ENCODE results near the gene ADAMTS12. TPM values are rescaled to one million over a fixed set of nuclear protein-coding genes. Genes with fewer than 3 reads are reported as not detected.
A peak's percentile ranks its signal among the peaks of the same experiment; 100 is the strongest.

ADAMTS12 gene
- total RNA-seq, 1 donor from 2014 or later = 4.1 TPM

DNA sequence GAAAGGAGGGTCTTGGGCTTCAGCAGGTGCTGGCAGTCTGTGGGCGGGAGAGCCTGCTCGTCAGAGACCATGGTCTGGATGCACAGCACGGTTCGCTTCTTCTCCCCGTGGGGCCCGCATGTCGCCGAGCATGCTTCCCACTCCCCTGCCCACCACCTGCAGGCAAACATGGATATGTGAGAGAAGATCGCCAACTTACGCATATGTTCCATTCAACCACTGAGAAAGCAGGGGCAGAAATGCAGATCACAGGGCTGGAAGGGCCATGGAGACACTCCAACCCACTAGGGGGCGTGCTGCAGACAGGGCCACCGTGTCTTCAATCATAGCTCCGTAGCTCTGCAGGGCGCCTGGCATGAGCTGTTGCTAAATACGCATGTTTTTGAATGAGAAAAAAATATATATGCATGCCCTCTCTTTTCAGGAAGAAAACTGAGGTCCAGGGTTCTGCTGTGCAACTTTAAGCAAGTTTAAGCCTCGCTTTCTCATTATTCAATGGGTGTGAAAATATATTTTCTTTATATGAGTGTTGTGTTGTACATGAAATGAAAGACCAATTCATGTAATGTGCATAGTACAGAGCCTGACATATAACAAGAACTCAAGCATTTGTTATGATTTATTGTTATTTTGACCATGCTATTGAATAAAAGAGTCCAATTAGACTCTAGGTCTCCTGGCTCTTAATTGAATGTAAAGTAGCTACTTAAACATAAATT is 303.0 kb downstream of the ADAMTS12 start:
- no peaks in the 10 kb centered on the region for H3K27me3 ChIP-seq (ENCODE audit: control insufficient read depth, insufficient read depth, low read length)
- TF ChIP-seq, protein P1, sequence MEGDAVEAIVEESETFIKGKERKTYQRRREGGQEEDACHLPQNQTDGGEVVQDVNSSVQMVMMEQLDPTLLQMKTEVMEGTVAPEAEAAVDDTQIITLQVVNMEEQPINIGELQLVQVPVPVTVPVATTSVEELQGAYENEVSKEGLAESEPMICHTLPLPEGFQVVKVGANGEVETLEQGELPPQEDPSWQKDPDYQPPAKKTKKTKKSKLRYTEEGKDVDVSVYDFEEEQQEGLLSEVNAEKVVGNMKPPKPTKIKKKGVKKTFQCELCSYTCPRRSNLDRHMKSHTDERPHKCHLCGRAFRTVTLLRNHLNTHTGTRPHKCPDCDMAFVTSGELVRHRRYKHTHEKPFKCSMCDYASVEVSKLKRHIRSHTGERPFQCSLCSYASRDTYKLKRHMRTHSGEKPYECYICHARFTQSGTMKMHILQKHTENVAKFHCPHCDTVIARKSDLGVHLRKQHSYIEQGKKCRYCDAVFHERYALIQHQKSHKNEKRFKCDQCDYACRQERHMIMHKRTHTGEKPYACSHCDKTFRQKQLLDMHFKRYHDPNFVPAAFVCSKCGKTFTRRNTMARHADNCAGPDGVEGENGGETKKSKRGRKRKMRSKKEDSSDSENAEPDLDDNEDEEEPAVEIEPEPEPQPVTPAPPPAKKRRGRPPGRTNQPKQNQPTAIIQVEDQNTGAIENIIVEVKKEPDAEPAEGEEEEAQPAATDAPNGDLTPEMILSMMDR (IDR thresholded peaks at IDR 0.05; ENCODE audit: insufficient read depth, low read length, poor library complexity, severe bottlenecking) = peak; percentile 62
- no peak overlapping the region for H3K4me3 ChIP-seq (ENCODE audit: low read depth, low read length)
- no peaks in the 10 kb centered on the region for H3K36me3 ChIP-seq (ENCODE audit: control insufficient read depth, insufficient read depth, low read length)
- no peak for DNase-seq (ENCODE audit: low read depth)

DNA sequence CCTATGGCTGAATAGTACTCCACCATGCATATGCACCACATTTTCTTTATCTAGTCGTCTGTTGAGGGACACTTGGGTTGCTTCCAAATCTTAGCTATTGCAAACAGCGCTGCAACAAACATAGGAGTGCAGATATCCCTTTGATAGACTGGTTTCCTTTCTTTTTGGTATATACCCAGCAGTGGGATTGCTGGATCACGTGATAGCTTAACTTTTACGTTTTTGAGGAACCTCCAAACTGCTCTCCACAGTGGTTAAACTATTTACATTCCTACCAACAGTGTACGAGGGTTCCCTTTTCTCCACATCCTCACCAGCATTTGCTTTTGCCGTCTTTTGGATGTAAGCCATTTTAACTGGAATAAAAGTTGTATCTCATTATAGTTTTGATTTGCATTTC is 308.5 kb downstream of the ADAMTS12 start:
- H3K27me3 ChIP-seq (ENCODE audit: control insufficient read depth, insufficient read depth, low read length) = no peaks in the 10 kb centered on the region
- DNase-seq (ENCODE audit: low read depth) = no peak
- H3K4me3 ChIP-seq (ENCODE audit: low read depth, low read length) = no peak overlapping the region
- no peaks in the 10 kb centered on the region for H3K36me3 ChIP-seq (ENCODE audit: control insufficient read depth, insufficient read depth, low read length)
- TF ChIP-seq, protein P1 (IDR thresholded peaks at IDR 0.05; ENCODE audit: insufficient read depth, low read length, poor library complexity, severe bottlenecking) = no peak

DNA sequence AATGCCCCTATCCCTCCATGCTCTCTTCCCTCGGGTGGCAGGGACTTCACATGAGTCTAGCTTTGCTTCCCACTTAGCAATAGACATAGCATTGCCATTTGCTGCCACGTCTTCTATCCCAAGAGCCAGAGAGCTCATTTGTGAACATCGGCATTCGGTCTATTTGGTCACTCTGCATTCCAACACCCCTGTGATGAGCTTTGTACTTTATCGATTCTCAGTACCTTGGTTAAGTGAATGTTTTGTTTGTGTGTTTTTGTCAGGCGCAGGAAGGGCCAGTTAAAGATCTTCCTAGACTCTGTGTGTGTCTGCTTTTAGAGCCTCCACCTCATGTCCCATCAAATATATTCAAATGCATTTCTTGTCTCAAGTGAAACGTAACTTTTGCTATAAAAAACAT is 309.4 kb downstream of the ADAMTS12 start:
- Histone ChIP-seq H3K27me3 (ENCODE audit: control insufficient read depth, insufficient read depth, low read length) (no peaks in the 10 kb centered on the region), H3K36me3 (ENCODE audit: control insufficient read depth, insufficient read depth, low read length) (no peaks in the 10 kb centered on the region), H3K4me3 (ENCODE audit: low read depth, low read length) (no peak overlapping the region)
- DNase-seq (ENCODE audit: low read depth) = no peak
- TF ChIP-seq, protein P1 (IDR thresholded peaks at IDR 0.05; ENCODE audit: insufficient read depth, low read length, poor library complexity, severe bottlenecking) = no peak

DNA sequence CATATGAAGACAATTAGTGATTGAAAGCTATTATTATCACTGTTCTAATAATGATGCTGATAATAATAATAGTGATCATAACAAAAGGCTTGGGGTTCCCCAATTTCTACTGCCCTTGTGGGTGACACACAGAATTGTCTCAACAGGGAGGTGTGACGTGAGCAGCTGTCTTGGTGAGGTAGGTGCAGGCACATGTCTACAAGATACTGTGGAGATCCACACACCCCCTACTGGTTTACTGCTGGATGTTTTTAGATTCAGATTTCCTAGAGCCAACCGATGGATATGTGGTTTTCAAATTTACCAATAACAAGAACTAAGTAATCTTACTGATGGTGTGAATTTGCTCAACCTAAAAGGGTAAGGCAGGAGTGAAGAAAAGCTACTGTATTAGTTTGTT is 312.0 kb downstream of the ADAMTS12 start:
- TF ChIP-seq, protein P1 (IDR thresholded peaks at IDR 0.05; ENCODE audit: insufficient read depth, low read length, poor library complexity, severe bottlenecking) = no peak
- H3K27me3 ChIP-seq (ENCODE audit: control insufficient read depth, insufficient read depth, low read length) = no peaks in the 10 kb centered on the region
- DNase-seq (ENCODE audit: low read depth) = no peak

DNA sequence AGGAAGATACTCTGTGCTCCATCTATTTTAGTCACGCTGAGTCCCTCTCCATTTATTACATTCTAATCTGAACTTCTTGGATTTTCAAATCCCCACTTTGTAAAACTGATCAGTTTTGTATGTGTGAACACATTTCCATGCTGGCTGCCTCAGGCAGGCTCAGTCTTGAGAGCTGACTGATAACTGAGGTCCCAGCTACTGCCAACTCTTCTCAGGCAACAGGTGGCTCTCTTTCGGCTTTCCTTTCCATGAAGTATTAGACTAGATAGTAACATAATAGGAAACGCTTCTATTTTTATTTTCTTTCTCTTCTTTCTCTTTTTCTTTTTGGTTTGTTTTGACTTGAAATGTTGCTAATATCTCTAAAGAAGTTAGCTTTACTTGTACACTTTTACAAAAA is 312.6 kb downstream of the ADAMTS12 start:
- TF ChIP-seq, protein P1 (IDR thresholded peaks at IDR 0.05; ENCODE audit: insufficient read depth, low read length, poor library complexity, severe bottlenecking) = no peak
- Histone ChIP-seq H3K36me3 (ENCODE audit: control insufficient read depth, insufficient read depth, low read length) (no peaks in the 10 kb centered on the region), H3K27me3 (ENCODE audit: control insufficient read depth, insufficient read depth, low read length) (no peaks in the 10 kb centered on the region), H3K4me3 (ENCODE audit: low read depth, low read length) (no peak overlapping the region)
- DNase-seq (ENCODE audit: low read depth) = no peak

More for the DNA sequence above, 312.0 kb downstream of the ADAMTS12 start:
- no peak overlapping the region for H3K4me3 ChIP-seq (ENCODE audit: low read depth, low read length)
- H3K36me3 ChIP-seq (ENCODE audit: control insufficient read depth, insufficient read depth, low read length) = no peaks in the 10 kb centered on the region
